Neural progenitor cell (in vitro differentiated cells): ENCODE data around the gene PAX5. TPM values are rescaled to one million over a fixed set of nuclear protein-coding genes. Genes with fewer than 3 reads are reported as not detected.

Experiments used
- DNase-seq: peaks from one replicate; pipeline ENCODE4 v3.0.0-alpha.2; 2016; ENCODE audit warnings: low spot score
- H2AFZ ChIP-seq: fragments of 200-600 bp; sonication (generic); replicated peaks from 2 replicates; pipeline ENCODE4 v1.6.1; 2016; ENCODE audit warnings: antibody characterized with exemption
- H3F3A ChIP-seq: fragments of 200-600 bp; sonication (generic); 2 replicates; pipeline ENCODE4 v1.6.1; 2016; ENCODE audit warnings: antibody characterized with exemption, low read depth
- H3K27ac ChIP-seq: fragments of 200-600 bp; sonication (generic); 2 replicates; pipeline ENCODE4 v1.5.1; 2016; ENCODE audit warnings: mild to moderate bottlenecking
- H3K27me3 ChIP-seq: fragments of 200-600 bp; sonication (generic); 2 replicates; pipeline ENCODE4 v1.6.1; 2016; ENCODE audit warnings: mild to moderate bottlenecking, moderate library complexity
- H3K36me3 ChIP-seq: fragments of 200-600 bp; sonication (generic); 2 replicates; pipeline ENCODE4 v1.5.1; 2016
- H3K4me1 ChIP-seq: fragments of 200-600 bp; sonication (generic); 2 replicates; pipeline ENCODE4 v1.6.1; 2016; ENCODE audit warnings: mixed run types
- H3K4me2 ChIP-seq: fragments of 200-600 bp; sonication (generic); 2 replicates; pipeline ENCODE4 v1.6.1; 2016
- H3K4me3 ChIP-seq: fragments of 200-600 bp; sonication (generic); 2 replicates; pipeline ENCODE4 v1.5.1; 2016
- H3K79me2 ChIP-seq: fragments of 200-600 bp; sonication (generic); 2 replicates; pipeline ENCODE4 v1.6.1; 2016; ENCODE audit warnings: low read depth
- H3K9ac ChIP-seq: fragments of 200-600 bp; sonication (generic); 2 replicates; pipeline ENCODE4 v1.6.1; 2016
- H3K9me3 ChIP-seq: fragments of 200-600 bp; sonication (generic); 2 replicates; pipeline ENCODE4 v1.5.1; 2016; ENCODE audit warnings: low read depth
- H4K20me1 ChIP-seq: fragments of 200-600 bp; sonication (generic); 2 replicates; pipeline ENCODE4 v1.6.1; 2016; ENCODE audit warnings: low read depth
- H3K27ac Mint-ChIP-seq: 3 replicates; pipeline ENCODE4 v1.8.0; 2021; ENCODE audit warnings: mixed read lengths
- H3K27me3 Mint-ChIP-seq: 2 replicates; pipeline ENCODE4 v1.8.0; 2022; ENCODE audit warnings: low read depth, mild to moderate bottlenecking, inconsistent platforms, moderate library complexity, mixed read lengths; ENCODE audit not compliant: insufficient read depth
- H3K36me3 Mint-ChIP-seq: 3 replicates; pipeline ENCODE4 v1.8.0; 2021; ENCODE audit warnings: mixed read lengths
- H3K4me1 Mint-ChIP-seq: 3 replicates; pipeline ENCODE4 v1.8.0; 2021; ENCODE audit warnings: mixed read lengths
- H3K4me3 Mint-ChIP-seq: 3 replicates; pipeline ENCODE4 v1.8.0; 2021; ENCODE audit warnings: mild to moderate bottlenecking, moderate library complexity, mixed read lengths
- H3K9me3 Mint-ChIP-seq: 3 replicates; pipeline ENCODE4 v1.8.0; 2020; ENCODE audit warnings: mixed read lengths
- CTCF ChIP-seq: fragments of 200-600 bp; sonication (generic); IDR thresholded peaks from 2 replicates; pipeline ENCODE4 v1.5.1; 2017; ENCODE audit warnings: antibody characterized with exemption, mild to moderate bottlenecking
- EZH2 ChIP-seq: fragments of 200-600 bp; sonication (generic); IDR thresholded peaks from 2 replicates; pipeline ENCODE4 v1.6.1; 2017; ENCODE audit warnings: antibody characterized with exemption, mild to moderate bottlenecking, moderate library complexity
- EZH2phosphoT487 ChIP-seq: fragments of 200-600 bp; sonication (generic); IDR thresholded peaks from 2 replicates; pipeline ENCODE4 v1.6.1; 2017; ENCODE audit warnings: antibody characterized with exemption
- total RNA-seq: library from RNA; depleted of rRNA; stranded (reverse); fragments of >200 nt; gene quantifications from 2 replicates; pipeline ENCODE4 v1.2.3, GENCODE V29; 2015; ENCODE audit warnings: low replicate concordance

PAX5 gene
- total RNA-seq, 1 donor from 2014 or later = not detected

GRCh38 chr9:36823934-36824333, 210.1 kb downstream of the PAX5 start:
- H3F3A ChIP-seq = peaks cover 12% of the 10 kb centered on the region
- peaks cover 15% of the 10 kb centered on the region for H3K27me3 Mint-ChIP-seq
- H3K27ac Mint-ChIP-seq = no peak overlapping the region
- no peaks in the 10 kb centered on the region for H3K9me3 Mint-ChIP-seq
- H3K9ac ChIP-seq = no peak overlapping the region
- no peak overlapping the region for H3K4me2 ChIP-seq
- no peak overlapping the region for H3K27ac ChIP-seq
- no peaks in the 10 kb centered on the region for H3K79me2 ChIP-seq
- peaks cover 6% of the 10 kb centered on the region for H3K4me1 ChIP-seq
- no peak for DNase-seq
- no peaks in the 10 kb centered on the region for H3K36me3 Mint-ChIP-seq
- TF ChIP-seq EZH2phosphoT487 (no peak), CTCF (no peak), EZH2 (no peak)
- peaks cover 14% of the 10 kb centered on the region for H3K27me3 ChIP-seq
- no peak overlapping the region for H2AFZ ChIP-seq
- H3K4me3 Mint-ChIP-seq = no peak overlapping the region
- no peak overlapping the region for H3K4me3 ChIP-seq
- H4K20me1 ChIP-seq = no peaks in the 10 kb centered on the region
- H3K4me1 Mint-ChIP-seq = peaks cover 42% of the 10 kb centered on the region
- H3K36me3 ChIP-seq = no peaks in the 10 kb centered on the region
- H3K9me3 ChIP-seq = no peaks in the 10 kb centered on the region

DNA sequence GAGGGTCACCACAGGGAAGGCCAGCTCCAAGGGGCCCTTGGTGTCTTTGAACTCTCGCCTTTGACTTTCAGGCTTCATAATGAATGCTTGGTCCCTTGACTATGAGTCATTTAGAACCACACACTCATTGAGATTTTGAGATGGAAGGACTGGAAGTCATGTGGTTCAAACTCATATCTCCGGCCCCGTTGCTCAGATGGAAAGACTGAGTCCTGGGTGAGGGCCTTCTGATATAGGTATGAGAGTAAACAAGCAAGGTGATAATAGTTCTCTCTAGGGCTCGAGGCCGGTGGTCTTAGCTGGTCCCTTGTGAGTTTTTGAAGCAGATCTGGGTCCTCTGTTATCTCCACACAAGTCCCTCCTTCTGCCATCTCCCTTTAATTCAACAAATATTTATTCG, 210.6 kb downstream of the PAX5 start:
- Mint-ChIP-seq H3K36me3 (no peaks in the 10 kb centered on the region), H3K27ac (no peak overlapping the region), H3K27me3 (peaks cover 16% of the 10 kb centered on the region), H3K4me3 (no peak overlapping the region), H3K9me3 (no peaks in the 10 kb centered on the region), H3K4me1 (peaks cover 41% of the 10 kb centered on the region)
- no peak overlapping the region for H3K4me2 ChIP-seq
- peaks cover 15% of the 10 kb centered on the region for H3F3A ChIP-seq
- no peak for DNase-seq
- no peak overlapping the region for H2AFZ ChIP-seq
- no peak overlapping the region for H3K9ac ChIP-seq
- H4K20me1 ChIP-seq = no peaks in the 10 kb centered on the region
- no peak overlapping the region for H3K4me3 ChIP-seq
- peaks cover 11% of the 10 kb centered on the region for H3K4me1 ChIP-seq
- H3K36me3 ChIP-seq = no peaks in the 10 kb centered on the region
- no peaks in the 10 kb centered on the region for H3K9me3 ChIP-seq
- TF ChIP-seq EZH2 (no peak), EZH2phosphoT487 (no peak), CTCF (no peak)
- H3K79me2 ChIP-seq = no peaks in the 10 kb centered on the region
- H3K27ac ChIP-seq = no peak overlapping the region
- H3K27me3 ChIP-seq = peaks cover 16% of the 10 kb centered on the region

GRCh38 chr9:36822201-36822600, 211.9 kb downstream of the PAX5 start:
- H3K9me3 Mint-ChIP-seq = no peaks in the 10 kb centered on the region
- H4K20me1 ChIP-seq = no peaks in the 10 kb centered on the region
- peaks cover 15% of the 10 kb centered on the region for H3K4me1 ChIP-seq
- peaks cover 14% of the 10 kb centered on the region for H3F3A ChIP-seq
- H3K4me3 Mint-ChIP-seq = no peak overlapping the region
- H2AFZ ChIP-seq = no peak overlapping the region
- no peaks in the 10 kb centered on the region for H3K9me3 ChIP-seq
- H3K36me3 Mint-ChIP-seq = no peaks in the 10 kb centered on the region
- TF ChIP-seq CTCF (no peak), EZH2phosphoT487 (no peak), EZH2 (no peak)
- H3K27me3 ChIP-seq = peaks cover 28% of the 10 kb centered on the region
- H3K4me3 ChIP-seq = no peak overlapping the region
- no peaks in the 10 kb centered on the region for H3K36me3 ChIP-seq
- no peak overlapping the region for H3K9ac ChIP-seq
- no peak overlapping the region for H3K27ac ChIP-seq
- peaks cover 35% of the 10 kb centered on the region for H3K4me1 Mint-ChIP-seq
- H3K27ac Mint-ChIP-seq = no peak overlapping the region
- H3K79me2 ChIP-seq = no peaks in the 10 kb centered on the region
- peaks cover 19% of the 10 kb centered on the region for H3K27me3 Mint-ChIP-seq
- H3K4me2 ChIP-seq = no peak overlapping the region
- no peak for DNase-seq
